Stimulated activated CD4-positive, alpha-beta T cell treated with anti-CD3 and anti-CD28 coated beads, Interleukin-2, amount 100 ng/mL, for 48 hours (primary cell): ENCODE results near the gene RNF25.
A peak's percentile ranks its signal among the peaks of the same experiment; 100 is the strongest.

Source experiments
- DNase-seq, 2 donors: peaks; one replicate each; pipeline ENCODE4 v3.0.0-alpha.2; 2020

The RNF25 gene

GRCh38 chr2:218671654-218672566, at the start of gene RNF25, which contains the start of gene STK36:
TSS of gene RNF25 (minus strand) at chr2:218672002. CDS start at chr2:218671970, 32 bp downstream.
TSS of gene STK36 (plus strand) at chr2:218672086. CDS start at chr2:218672830, 744 bp downstream.
- peak; percentile 73 to 76 for DNase-seq

GRCh38 chr2:218721488-218721887, 49.7 kb upstream of the RNF25 start:
- DNase-seq = no peak

- DNase-seq = no peak
These were observed 48.5 kb upstream of the RNF25 start for GRCh38 chr2:218720048-218721041.

- DNase-seq = no peak
These were observed 47.7 kb upstream of the RNF25 start for GRCh38 chr2:218719457-218719856.

- DNase-seq = no peak
These were observed 46.3 kb upstream of the RNF25 start for GRCh38 chr2:218718058-218718457.

GRCh38 chr2:218717262-218717661, 45.5 kb upstream of the RNF25 start:
- DNase-seq = no peak

GRCh38 chr2:218716070-218716469, 44.3 kb upstream of the RNF25 start:
- no peak for DNase-seq

- DNase-seq = no peak
These were observed 42.1 kb upstream of the RNF25 start for GRCh38 chr2:218713922-218714321.

- no peak for DNase-seq
These were observed 39.7 kb upstream of the RNF25 start for GRCh38 chr2:218711550-218711929.

GRCh38 chr2:218710687-218711549, 39.1 kb upstream of the RNF25 start, which contains the start of gene TTLL4:
TSS of gene TTLL4 (plus strand) at chr2:218710835. CDS start at chr2:218737677, 26,842 bp downstream.
- peak; percentile 97 to 98 for DNase-seq

- no peak for DNase-seq
These were observed 38.5 kb upstream of the RNF25 start for GRCh38 chr2:218710334-218710686.

GRCh38 chr2:218709908-218710307, 38.1 kb upstream of the RNF25 start:
- no peak for DNase-seq

GRCh38 chr2:218708086-218708485, 36.3 kb upstream of the RNF25 start:
- no peak for DNase-seq

GRCh38 chr2:218703341-218703740, 31.5 kb upstream of the RNF25 start:
- no peak for DNase-seq

GRCh38 chr2:218701806-218702205, 30.0 kb upstream of the RNF25 start:
- no peak for DNase-seq

- no peak for DNase-seq
These were observed 27.1 kb upstream of the RNF25 start for GRCh38 chr2:218698885-218699284.

GRCh38 chr2:218694405-218695145, 22.8 kb upstream of the RNF25 start:
- no peak for DNase-seq

GRCh38 chr2:218691234-218691633, 19.4 kb upstream of the RNF25 start:
- DNase-seq = no peak

- DNase-seq = peak in 1 of 2 donors; percentile 11
These were observed 15.7 kb upstream of the RNF25 start for GRCh38 chr2:218687400-218688060.

- no peak for DNase-seq
These were observed 8.3 kb upstream of the RNF25 start for GRCh38 chr2:218680061-218680460.

GRCh38 chr2:218679119-218679518, 7.3 kb upstream of the RNF25 start:
- DNase-seq = no peak
